SK-N-SH treated with all-trans-retinoic acid at 6 μM for 48 hours (cell line): Measurements from ENCODE around the gene NKAP.

ENCODE experiments used
- ATAC-seq: fragments of 200-7000 bp; cut with Tn5 transposase; 3 replicates; pipeline ENCODE4 v1.9.1; 2020; ENCODE audit warnings: mild to moderate bottlenecking, moderate library complexity
- ARNTL ChIP-seq: fragments of 450-650 bp; formaldehyde crosslinking; IDR thresholded peaks from 2 replicates; pipeline ENCODE4 v1.5.0; 2020; ENCODE audit warnings: low read depth, mild to moderate bottlenecking, moderate library complexity, borderline replicate concordance
- BACH2 ChIP-seq: fragments of 250-450 bp; sonication (Bioruptor Pico); IDR thresholded peaks from 2 replicates; pipeline ENCODE4 v1.9.0; 2021; ENCODE audit warnings: mild to moderate bottlenecking, borderline replicate concordance
- CREB5 ChIP-seq: fragments of 250-450 bp; sonication (Bioruptor Pico); IDR thresholded peaks from 2 replicates; pipeline ENCODE4 v1.5.1; 2020; ENCODE audit warnings: low read depth, mild to moderate bottlenecking, moderate library complexity
- CSDC2 ChIP-seq: fragments of 250-450 bp; sonication (Bioruptor Pico); IDR thresholded peaks from 2 replicates; pipeline ENCODE4 v1.5.0; 2020; ENCODE audit warnings: mild to moderate bottlenecking, moderate library complexity
- CSRNP3 ChIP-seq: fragments of 250-450 bp; sonication (Bioruptor Pico); IDR thresholded peaks from 2 replicates; pipeline ENCODE4 v1.5.1; 2021; ENCODE audit warnings: mild to moderate bottlenecking, moderate library complexity
- ESRRG ChIP-seq: fragments of 250-450 bp; sonication (Bioruptor Pico); IDR thresholded peaks from 2 replicates; pipeline ENCODE4 v1.6.1; 2021; ENCODE audit warnings: mild to moderate bottlenecking
- GLIS3 ChIP-seq: fragments of 250-450 bp; sonication (Bioruptor Pico); IDR thresholded peaks from 2 replicates; pipeline ENCODE4 v1.5.0; 2020; ENCODE audit warnings: mild to moderate bottlenecking, moderate library complexity
- ISL1 ChIP-seq: fragments of 250-450 bp; sonication (Bioruptor Pico); IDR thresholded peaks from 2 replicates; pipeline ENCODE4 v2.1.2; 2022; ENCODE audit warnings: mild to moderate bottlenecking, moderate library complexity
- OSR1 ChIP-seq: fragments of 250-450 bp; sonication (Bioruptor Pico); IDR thresholded peaks from 2 replicates; pipeline ENCODE4 v1.8.0; 2022; ENCODE audit warnings: moderate library complexity, mild to moderate bottlenecking, inconsistent platforms
- PATZ1 ChIP-seq: fragments of 250-450 bp; sonication (Bioruptor Pico); IDR thresholded peaks from 2 replicates; pipeline ENCODE4 v1.8.0; 2020; ENCODE audit warnings: mild to moderate bottlenecking, moderate library complexity, borderline replicate concordance
- POU6F1 ChIP-seq: fragments of 250-450 bp; sonication (Bioruptor Pico); IDR thresholded peaks from 2 replicates; pipeline ENCODE4 v1.8.0; 2021; ENCODE audit warnings: low read depth, mild to moderate bottlenecking, moderate library complexity, borderline replicate concordance
- PPARA ChIP-seq: fragments of 250-450 bp; sonication (Bioruptor Pico); IDR thresholded peaks from 2 replicates; pipeline ENCODE4 v1.5.0; 2020; ENCODE audit warnings: mild to moderate bottlenecking, borderline replicate concordance
- RARB ChIP-seq: fragments of 250-450 bp; sonication (Bioruptor Pico); IDR thresholded peaks from 2 replicates; pipeline ENCODE4 v1.8.0; 2021; ENCODE audit warnings: mild to moderate bottlenecking, moderate library complexity
- SNAI2 ChIP-seq: fragments of 250-450 bp; sonication (Bioruptor Pico); IDR thresholded peaks from 2 replicates; pipeline ENCODE4 v1.5.0; 2020; ENCODE audit warnings: mild to moderate bottlenecking, moderate library complexity
- TCF4 ChIP-seq: fragments of 250-450 bp; sonication (Bioruptor Pico); IDR thresholded peaks from 2 replicates; pipeline ENCODE4 v1.8.0; 2021; ENCODE audit warnings: mild to moderate bottlenecking, moderate library complexity, borderline replicate concordance
- TOX ChIP-seq: fragments of 250-450 bp; sonication (Bioruptor Pico); IDR thresholded peaks from 2 replicates; pipeline ENCODE4 v1.8.0; 2021; ENCODE audit warnings: mild to moderate bottlenecking, moderate library complexity, borderline replicate concordance
- TSHZ2 ChIP-seq: fragments of 250-450 bp; sonication (Bioruptor Pico); IDR thresholded peaks from 2 replicates; pipeline ENCODE4 v1.5.0; 2020; ENCODE audit warnings: mild to moderate bottlenecking, moderate library complexity
- ZC3H10 ChIP-seq: fragments of 250-450 bp; sonication (Bioruptor Pico); IDR thresholded peaks from 2 replicates; pipeline ENCODE4 v1.5.1; 2021; ENCODE audit warnings: mild to moderate bottlenecking, moderate library complexity
- ZFP3 ChIP-seq: fragments of 250-450 bp; sonication (Bioruptor Pico); IDR thresholded peaks from 2 replicates; pipeline ENCODE4 v1.5.0; 2020; ENCODE audit warnings: mild to moderate bottlenecking, moderate library complexity
- ZFP30 ChIP-seq: fragments of 450-650 bp; formaldehyde crosslinking; IDR thresholded peaks from 2 replicates; pipeline ENCODE4 v1.5.0; 2022; ENCODE audit warnings: mild to moderate bottlenecking, moderate library complexity
- ZNF565 ChIP-seq: fragments of 450-650 bp; formaldehyde crosslinking; conservative IDR thresholded peaks from 2 replicates; pipeline ENCODE4 v1.5.0; 2020; ENCODE audit warnings: low read depth, mild to moderate bottlenecking, moderate library complexity
- ZNF70 ChIP-seq: fragments of 450-650 bp; formaldehyde crosslinking; IDR thresholded peaks from 2 replicates; pipeline ENCODE4 v1.5.0; 2020; ENCODE audit warnings: mild to moderate bottlenecking, moderate library complexity
- ZNF8 ChIP-seq: fragments of 450-650 bp; formaldehyde crosslinking; IDR thresholded peaks from 2 replicates; pipeline ENCODE4 v1.5.0; 2020; ENCODE audit warnings: mild to moderate bottlenecking, moderate library complexity

The NKAP gene

GRCh38 chrX:119990556-119991004 is 47.0 kb upstream of the NKAP start:
- ATAC-seq, result peak; percentile 29
- TF ChIP-seq ZFP30 (CRISPR knock-in tag) (no peak), ZFP3 (no peak), ZNF565 (CRISPR knock-in tag) (no peak), BACH2 (no peak), GLIS3 (CRISPR knock-in tag) (no peak), ESRRG (no peak), PPARA (CRISPR knock-in tag) (no peak), CREB5 (CRISPR knock-in tag) (no peak), ISL1 (CRISPR knock-in tag) (no peak), TSHZ2 (CRISPR knock-in tag) (no peak), TOX (CRISPR knock-in tag) (no peak), ARNTL (CRISPR knock-in tag) (no peak), CSDC2 (CRISPR knock-in tag) (no peak), RARB (CRISPR knock-in tag) (no peak), PATZ1 (no peak), ZC3H10 (CRISPR knock-in tag) (no peak), ZNF70 (CRISPR knock-in tag) (no peak), ZNF8 (no peak), OSR1 (no peak), SNAI2 (no peak)

- peak; percentile 43; the same call in 2 of the 3 replicates for ATAC-seq
- TF ChIP-seq TSHZ2 (CRISPR knock-in tag), result no peak
- no peak for TF ChIP-seq SNAI2
- TF ChIP-seq RARB (CRISPR knock-in tag), result no peak
- no peak for TF ChIP-seq ZC3H10 (CRISPR knock-in tag)
- no peak for TF ChIP-seq ZFP3
- no peak for TF ChIP-seq ESRRG
- TF ChIP-seq ZNF565 (CRISPR knock-in tag), result no peak
- TF ChIP-seq PPARA (CRISPR knock-in tag), result no peak
- TF ChIP-seq TCF4 (CRISPR knock-in tag), result no peak
- TF ChIP-seq POU6F1 (CRISPR knock-in tag), result no peak
- TF ChIP-seq ARNTL (CRISPR knock-in tag), result no peak
- TF ChIP-seq CSRNP3 (CRISPR knock-in tag), result no peak
- no peak for TF ChIP-seq ZFP30 (CRISPR knock-in tag)
- TF ChIP-seq BACH2, result no peak
- TF ChIP-seq ISL1 (CRISPR knock-in tag), result no peak
- TF ChIP-seq PATZ1, result no peak
- no peak for TF ChIP-seq CREB5 (CRISPR knock-in tag)
- no peak for TF ChIP-seq ZNF8
- TF ChIP-seq CSDC2 (CRISPR knock-in tag), result no peak
Observed at GRCh38 chrX:119989905-119990555, 46.5 kb upstream of the NKAP start.
